Ishikawa (cell line): Measurements from ENCODE around the gene PRODH2.

Experiments used
- CEBPB ChIP-seq: IDR thresholded peaks from 2 replicates; pipeline ENCODE4 v1.6.1; 2012
- CREB1 ChIP-seq: IDR thresholded peaks from 2 replicates; pipeline ENCODE4 v1.6.1; 2012; ENCODE audit warnings: low read depth
- EGR1 ChIP-seq: IDR thresholded peaks from 2 replicates; pipeline ENCODE4 v1.6.1; 2012
- EP300 ChIP-seq: IDR thresholded peaks from 2 replicates; pipeline ENCODE4 v1.6.1; 2012; ENCODE audit warnings: borderline replicate concordance
- FOXM1 ChIP-seq: IDR thresholded peaks from 2 replicates; pipeline ENCODE4 v1.6.1; 2012; ENCODE audit warnings: low read depth, borderline replicate concordance
- MAX ChIP-seq: IDR thresholded peaks from 2 replicates; pipeline ENCODE4 v1.6.1; 2012
- NFIC ChIP-seq: IDR thresholded peaks from 2 replicates; pipeline ENCODE4 v1.6.1; 2012
- RAD21 ChIP-seq: IDR thresholded peaks from 2 replicates; pipeline ENCODE4 v1.6.1; 2012; ENCODE audit warnings: low read depth
- TAF1 ChIP-seq: IDR thresholded peaks from 2 replicates; pipeline ENCODE4 v1.6.1; 2012; ENCODE audit warnings: low read depth, mild to moderate bottlenecking
- TCF12 ChIP-seq: IDR thresholded peaks from 2 replicates; pipeline ENCODE4 v1.6.1; 2012; ENCODE audit warnings: low read depth
- TEAD4 ChIP-seq: IDR thresholded peaks from 2 replicates; pipeline ENCODE4 v1.6.1; 2012
- YY1 ChIP-seq: IDR thresholded peaks from 2 replicates; pipeline ENCODE4 v1.6.1; 2012; ENCODE audit warnings: low read depth
- ZBTB7A ChIP-seq: IDR thresholded peaks from 2 replicates; pipeline ENCODE4 v1.6.1; 2012; ENCODE audit warnings: low read depth
- TF ChIP-seq, protein P1 (sequence below): IDR thresholded peaks from 2 replicates; pipeline ENCODE4 v1.6.1; 2012; ENCODE audit warnings: low read depth, mild to moderate bottlenecking
- TF ChIP-seq, protein P2 (sequence below): IDR thresholded peaks from 2 replicates; pipeline ENCODE4 v1.6.1; 2012

The PRODH2 gene

DNA sequence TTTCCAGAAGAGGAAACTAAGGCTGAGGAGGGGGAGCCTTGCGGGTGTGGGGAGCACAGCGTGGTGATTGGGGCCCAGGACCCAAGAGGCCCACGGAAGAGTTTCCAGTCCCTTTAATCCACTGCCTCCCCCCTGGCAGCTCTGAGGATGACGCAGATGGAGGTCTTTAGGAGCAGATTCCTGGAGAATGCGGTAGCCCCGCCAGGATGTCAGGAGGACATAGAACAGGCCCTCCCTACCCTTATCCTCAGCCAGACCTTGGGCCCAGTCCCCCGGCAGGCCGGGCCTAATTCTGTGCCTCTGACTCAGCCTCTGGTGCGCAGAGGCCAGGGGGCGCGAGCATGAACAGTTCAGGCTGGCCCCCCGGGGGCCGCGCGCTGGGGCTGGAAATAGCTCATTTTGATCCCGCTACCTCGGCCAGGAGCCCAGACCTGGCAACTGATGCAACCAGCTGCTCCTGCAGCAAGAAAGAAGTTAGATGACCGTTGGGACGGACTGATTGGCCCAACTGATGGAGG is 55.4 kb downstream of the PRODH2 start:
- TF ChIP-seq RAD21 = no peak
- TF ChIP-seq CEBPB = no peak
- TF ChIP-seq TEAD4 = no peak
- no peak for TF ChIP-seq MAX
- no peak for TF ChIP-seq EP300
- TF ChIP-seq, protein P1, sequence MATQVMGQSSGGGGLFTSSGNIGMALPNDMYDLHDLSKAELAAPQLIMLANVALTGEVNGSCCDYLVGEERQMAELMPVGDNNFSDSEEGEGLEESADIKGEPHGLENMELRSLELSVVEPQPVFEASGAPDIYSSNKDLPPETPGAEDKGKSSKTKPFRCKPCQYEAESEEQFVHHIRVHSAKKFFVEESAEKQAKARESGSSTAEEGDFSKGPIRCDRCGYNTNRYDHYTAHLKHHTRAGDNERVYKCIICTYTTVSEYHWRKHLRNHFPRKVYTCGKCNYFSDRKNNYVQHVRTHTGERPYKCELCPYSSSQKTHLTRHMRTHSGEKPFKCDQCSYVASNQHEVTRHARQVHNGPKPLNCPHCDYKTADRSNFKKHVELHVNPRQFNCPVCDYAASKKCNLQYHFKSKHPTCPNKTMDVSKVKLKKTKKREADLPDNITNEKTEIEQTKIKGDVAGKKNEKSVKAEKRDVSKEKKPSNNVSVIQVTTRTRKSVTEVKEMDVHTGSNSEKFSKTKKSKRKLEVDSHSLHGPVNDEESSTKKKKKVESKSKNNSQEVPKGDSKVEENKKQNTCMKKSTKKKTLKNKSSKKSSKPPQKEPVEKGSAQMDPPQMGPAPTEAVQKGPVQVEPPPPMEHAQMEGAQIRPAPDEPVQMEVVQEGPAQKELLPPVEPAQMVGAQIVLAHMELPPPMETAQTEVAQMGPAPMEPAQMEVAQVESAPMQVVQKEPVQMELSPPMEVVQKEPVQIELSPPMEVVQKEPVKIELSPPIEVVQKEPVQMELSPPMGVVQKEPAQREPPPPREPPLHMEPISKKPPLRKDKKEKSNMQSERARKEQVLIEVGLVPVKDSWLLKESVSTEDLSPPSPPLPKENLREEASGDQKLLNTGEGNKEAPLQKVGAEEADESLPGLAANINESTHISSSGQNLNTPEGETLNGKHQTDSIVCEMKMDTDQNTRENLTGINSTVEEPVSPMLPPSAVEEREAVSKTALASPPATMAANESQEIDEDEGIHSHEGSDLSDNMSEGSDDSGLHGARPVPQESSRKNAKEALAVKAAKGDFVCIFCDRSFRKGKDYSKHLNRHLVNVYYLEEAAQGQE = no peak
- TF ChIP-seq TAF1 = no peak
- no peak for TF ChIP-seq YY1
- TF ChIP-seq, protein P2, sequence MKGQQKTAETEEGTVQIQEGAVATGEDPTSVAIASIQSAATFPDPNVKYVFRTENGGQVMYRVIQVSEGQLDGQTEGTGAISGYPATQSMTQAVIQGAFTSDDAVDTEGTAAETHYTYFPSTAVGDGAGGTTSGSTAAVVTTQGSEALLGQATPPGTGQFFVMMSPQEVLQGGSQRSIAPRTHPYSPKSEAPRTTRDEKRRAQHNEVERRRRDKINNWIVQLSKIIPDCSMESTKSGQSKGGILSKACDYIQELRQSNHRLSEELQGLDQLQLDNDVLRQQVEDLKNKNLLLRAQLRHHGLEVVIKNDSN = no peak
- TF ChIP-seq NFIC = no peak
- TF ChIP-seq EGR1 = no peak
- TF ChIP-seq TCF12 = no peak

DNA sequence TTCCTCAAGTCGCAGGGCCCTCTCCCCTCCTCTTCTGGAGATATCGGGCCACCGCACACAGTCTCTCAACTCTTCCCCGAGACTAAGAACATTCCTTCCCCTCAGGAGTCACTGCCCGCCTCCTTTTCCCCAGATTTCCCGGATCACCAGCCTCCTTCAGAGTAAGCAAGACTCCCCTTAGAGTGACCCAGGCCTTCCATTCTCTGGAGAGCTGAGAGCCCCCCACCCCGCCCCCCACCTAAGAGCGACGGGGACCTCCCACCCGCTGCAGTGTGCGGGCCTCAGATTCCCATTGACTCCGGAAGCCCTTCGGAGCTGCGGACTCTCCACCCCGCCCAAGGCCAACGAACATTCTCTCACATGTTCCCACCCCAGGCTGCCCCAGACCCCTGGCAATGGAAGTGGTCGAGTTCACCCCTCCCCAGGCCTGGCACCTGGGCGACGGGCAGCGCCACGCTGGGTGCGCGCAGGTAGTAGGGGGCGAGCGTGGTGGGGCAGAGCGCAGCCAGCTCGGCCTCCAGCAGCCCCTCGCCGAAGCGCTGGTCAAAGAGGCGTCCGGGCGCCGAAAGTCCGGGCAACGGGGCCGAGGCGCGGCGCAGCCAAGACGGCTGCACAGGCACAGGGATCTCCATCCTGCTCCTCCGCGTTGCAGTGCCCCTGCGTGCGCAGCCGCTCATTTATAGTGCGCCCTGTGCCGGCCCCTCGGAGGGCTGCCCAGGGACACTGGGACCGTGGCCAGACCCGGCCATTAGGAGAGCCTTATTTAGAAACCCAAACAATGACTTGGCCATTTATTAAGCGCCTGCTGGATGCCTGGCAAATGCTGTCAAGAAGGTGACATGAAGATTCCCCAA is 56.0 kb downstream of the PRODH2 start, which contains the start of gene HSPB6:
Gene HSPB6, minus strand, starts transcription at position 653 of the 854 bp plus-strand sequence. Its CDS starts 21 bp downstream, at position 632.
- TF ChIP-seq EP300 (no peak), ZBTB7A (no peak), CEBPB (no peak), YY1 (no peak), TAF1 (no peak), CREB1 (no peak), MAX (no peak)

DNA sequence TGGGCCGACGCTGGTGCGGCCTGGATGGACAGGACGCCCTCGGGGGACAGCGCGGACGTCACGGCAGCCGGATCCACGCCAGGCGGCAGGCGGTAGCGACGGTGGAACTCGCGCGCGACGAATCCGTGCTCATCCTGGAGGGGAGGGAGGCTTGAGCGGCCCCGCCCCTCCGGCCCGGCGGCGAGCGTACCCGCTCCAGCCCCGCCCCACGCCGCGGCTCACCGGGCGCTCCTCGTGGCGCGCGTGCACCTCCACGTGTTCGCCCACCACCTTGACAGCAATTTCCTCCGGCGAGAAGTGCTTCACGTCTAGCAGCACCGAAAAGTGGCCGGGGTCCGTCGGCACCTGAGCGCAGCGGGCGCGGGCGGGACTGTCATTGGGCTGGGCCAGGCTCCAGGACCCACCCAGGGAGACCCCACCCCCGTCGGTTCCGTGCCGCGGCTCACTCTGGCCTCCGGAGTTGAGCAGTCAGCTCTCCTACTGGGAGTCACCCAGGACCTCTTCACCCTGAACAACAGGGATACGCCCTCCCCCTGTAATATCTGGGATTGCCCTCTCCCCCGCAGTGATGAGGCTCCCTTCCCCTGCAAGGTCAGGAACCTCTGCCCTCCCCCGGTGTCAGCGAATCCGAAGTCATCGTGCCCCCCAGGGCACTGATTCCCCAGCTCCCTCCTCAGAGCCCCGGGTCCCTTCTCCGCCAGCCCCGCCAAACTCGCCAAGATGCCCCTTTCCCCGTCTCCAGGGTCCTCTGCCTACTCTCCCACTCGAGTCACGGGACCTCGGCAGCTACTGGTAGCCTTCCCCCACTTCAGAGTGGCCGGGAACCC is 56.9 kb downstream of the PRODH2 start:
- TF ChIP-seq TAF1 = no peak
- no peak for TF ChIP-seq TCF12
- TF ChIP-seq CREB1 = no peak
- no peak for TF ChIP-seq CEBPB
- no peak for TF ChIP-seq ZBTB7A
- TF ChIP-seq YY1 = no peak
- TF ChIP-seq EGR1 = no peak
- TF ChIP-seq EP300 = no peak
- TF ChIP-seq RAD21 = no peak
- no peak for TF ChIP-seq MAX
- TF ChIP-seq NFIC = no peak
- TF ChIP-seq, protein P1 = no peak
- no peak for TF ChIP-seq FOXM1
- TF ChIP-seq, protein P2 = no peak
- TF ChIP-seq TEAD4 = no peak

DNA sequence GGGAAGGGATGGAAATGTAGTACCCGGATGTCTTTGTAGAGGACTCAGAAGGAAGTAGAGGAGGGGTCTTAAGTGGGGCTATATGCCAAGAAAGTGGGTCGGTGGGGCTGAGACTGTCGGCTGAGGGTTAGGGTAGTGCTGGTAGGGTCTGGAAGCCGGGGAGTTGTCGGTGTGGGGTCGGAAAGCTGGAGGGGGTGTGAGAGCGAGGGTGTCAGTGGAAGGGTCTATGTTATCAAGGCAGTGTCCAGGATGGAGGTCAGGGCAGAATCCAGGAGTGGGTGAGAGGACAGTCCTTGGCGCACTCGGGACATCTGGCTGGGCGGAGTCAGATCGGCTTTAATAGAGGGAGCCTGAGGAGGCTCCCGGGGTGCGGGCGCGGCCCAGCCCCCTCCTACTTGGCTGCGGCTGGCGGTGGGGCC is 57.5 kb downstream of the PRODH2 start:
- TF ChIP-seq CREB1 (no peak), FOXM1 (no peak), ZBTB7A (no peak), RAD21 (no peak), MAX (no peak), EGR1 (no peak), TEAD4 (no peak), CEBPB (no peak)
- TF ChIP-seq, protein P2 = no peak
- TF ChIP-seq, protein P1 = no peak
